Astrocyte (in vitro differentiated cells and primary cell): ENCODE measurements around the gene UBA3.

ENCODE experiments used
- CTCF ChIP-seq: IDR thresholded peaks from 2 replicates; pipeline ENCODE4 v1.5.1; 2011; ENCODE audit warnings: low read depth, mild to moderate bottlenecking, inconsistent platforms, low read length, moderate library complexity; ENCODE audit not compliant: insufficient read depth
- EZH2 ChIP-seq: IDR thresholded peaks from 2 replicates; pipeline ENCODE4 v1.6.1; 2012; ENCODE audit warnings: mild to moderate bottlenecking, low read length, inconsistent platforms; ENCODE audit not compliant: insufficient read depth

- TF ChIP-seq CTCF (no peak), EZH2 (no peak)
These were observed 74.2 kb downstream of the UBA3 start for GRCh38 chr3:69005791-69006482.
